CD8-positive, alpha-beta memory T cell (primary cell): Measurements from ENCODE around the gene TET1. TPM values are rescaled to one million over a fixed set of nuclear protein-coding genes. Genes with fewer than 3 reads are reported as not detected.
"Not testable (repeated sequence)": the region's sequence is repeated elsewhere in the genome, so short reads cannot be mapped to it uniquely, and the experiment has no call there.

Source experiments
- CTCF ChIA-PET: fragments of 350-600 bp; sonication (Branson Sonifier 250); formaldehyde crosslinking; loops from one replicate; lab custom pipeline; 2021; ENCODE audit warnings: antibody characterized with exemption; lab: Charles Lee
- POLR2A ChIA-PET: fragments of 350-600 bp; sonication (Branson Sonifier 250); formaldehyde crosslinking; loops from one replicate; lab custom pipeline; 2021; ENCODE audit warnings: antibody characterized with exemption; lab: Charles Lee
- DNase-seq, 5 donors: peaks; one replicate each; pipeline versions ENCODE4 v3.0.0 to v3.0.0-alpha.2; 2020 to 2022; ENCODE audit warnings: mixed read lengths in 1 of 5
- H3K27ac ChIP-seq: one replicate; pipeline ENCODE4 v1.7.0; 2013; ENCODE audit warnings: low read depth, mild to moderate bottlenecking, low read length, moderate library complexity
- H3K27me3 ChIP-seq: 2 replicates; pipeline ENCODE4 v1.7.0; 2013; ENCODE audit warnings: low read length, mild to moderate bottlenecking; ENCODE audit not compliant: insufficient read depth, poor library complexity, severe bottlenecking
- H3K36me3 ChIP-seq: 2 replicates; pipeline ENCODE4 v1.7.0; 2013; ENCODE audit warnings: mild to moderate bottlenecking, low read length, moderate library complexity; ENCODE audit not compliant: insufficient read depth
- H3K4me1 ChIP-seq: 2 replicates; pipeline ENCODE4 v1.7.0; 2013; ENCODE audit warnings: mild to moderate bottlenecking, low read length, moderate library complexity; ENCODE audit not compliant: insufficient read depth
- H3K4me3 ChIP-seq: 2 replicates; pipeline ENCODE4 v1.7.0; 2013; ENCODE audit warnings: mild to moderate bottlenecking, low read length
- H3K9me3 ChIP-seq: 2 replicates; pipeline ENCODE4 v1.7.0; 2013; ENCODE audit warnings: mild to moderate bottlenecking, low read length
- H3K27ac Mint-ChIP-seq, 8 donors: one replicate each; pipeline ENCODE4 v1.8.0; 2020 to 2021; ENCODE audit warnings: mixed read lengths in 8 of 8, mild to moderate bottlenecking in 6 of 8, inconsistent platforms in 3 of 8, moderate library complexity in 3 of 8
- H3K27me3 Mint-ChIP-seq, 2 donors: one replicate each; pipeline ENCODE4 v1.8.0; 2020 to 2021; ENCODE audit warnings: mixed read lengths in 2 of 2, mild to moderate bottlenecking in 1 of 2, moderate library complexity in 1 of 2
- H3K36me3 Mint-ChIP-seq, 3 donors: one replicate each; pipeline ENCODE4 v1.8.0; 2020 to 2021; ENCODE audit warnings: mixed read lengths in 3 of 3, inconsistent platforms in 1 of 3, mild to moderate bottlenecking in 1 of 3
- H3K4me1 Mint-ChIP-seq, 3 donors: one replicate each; pipeline ENCODE4 v1.8.0; 2020 to 2021; ENCODE audit warnings: mixed read lengths in 3 of 3, inconsistent platforms in 1 of 3, mild to moderate bottlenecking in 1 of 3
- H3K4me3 Mint-ChIP-seq, 7 donors: one replicate each; pipeline ENCODE4 v1.8.0; 2020 to 2021; ENCODE audit warnings: mixed read lengths in 7 of 7, mild to moderate bottlenecking in 6 of 7, moderate library complexity in 4 of 7, inconsistent platforms in 2 of 7
- H3K9me3 Mint-ChIP-seq, 5 donors: one replicate each; pipeline ENCODE4 v1.8.0; 2020 to 2022; ENCODE audit warnings: mixed read lengths in 5 of 5, mild to moderate bottlenecking in 3 of 5, moderate library complexity in 2 of 5, inconsistent platforms in 1 of 5
- polyA plus RNA-seq: library from polyadenylated mRNA; unstranded; fragments of 300-500 nt; fragmentation: Illumina TruSeq; gene quantifications from one replicate; pipeline ENCODE4 v1.2.3, GENCODE V29; 2021
- total RNA-seq, 2 experiments: library from RNA; stranded (reverse); gene quantifications; one replicate each; pipeline ENCODE4 v1.2.3, GENCODE V29; 2021

The TET1 gene
- total and polyA plus RNA-seq, 3 experiments from 2014 or later: 0.44 to 1.9 (median 0.63) TPM

DNA sequence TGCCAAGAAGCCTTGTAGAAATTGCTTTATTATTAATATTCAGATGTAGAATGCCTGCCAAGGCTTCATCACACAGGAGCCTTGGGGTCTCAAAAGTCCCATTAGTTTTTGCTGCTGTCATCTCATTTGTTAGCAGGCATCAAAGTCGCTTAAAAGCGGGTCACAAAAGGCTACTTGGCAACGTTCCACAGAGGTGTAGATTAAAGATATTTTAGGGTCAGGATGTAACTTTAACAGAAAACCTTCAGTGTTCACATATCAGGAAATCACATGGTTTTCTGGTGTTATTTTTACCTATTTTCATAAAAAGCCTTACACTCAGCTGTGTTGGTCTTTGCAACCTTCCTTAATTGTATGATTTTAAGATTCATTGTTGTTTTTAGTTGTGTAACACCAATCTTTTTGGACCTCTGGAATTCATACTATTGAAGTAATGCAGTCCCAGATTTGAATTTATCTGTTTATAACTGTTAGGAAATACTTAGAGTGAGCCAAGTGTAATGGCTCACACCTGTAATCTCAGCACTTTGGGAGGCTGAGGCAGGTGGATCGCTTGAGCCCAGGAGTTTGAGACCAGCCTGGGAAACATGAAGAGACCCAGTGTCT, 65.3 kb downstream of the TET1 start:
- Histone ChIP-seq H3K4me1 (peaks cover 23% of the 10 kb centered on the region), H3K4me3 (no peak overlapping the region), H3K27ac (no peak overlapping the region), H3K36me3 (no peaks in the 10 kb centered on the region), H3K27me3 (no peaks in the 10 kb centered on the region), H3K9me3 (no peaks in the 10 kb centered on the region)
- H3K27me3 Mint-ChIP-seq: no peaks in the 10 kb centered on the region
- POLR2A ChIA-PET: no interaction called here
- no peaks in the 10 kb centered on the region for H3K36me3 Mint-ChIP-seq
- H3K27ac Mint-ChIP-seq: peak overlapping the region in 7 of 8 donors; percentile 15 to 79 (median 66)
- H3K9me3 Mint-ChIP-seq: no peaks in the 10 kb centered on the region
- no peak for DNase-seq
- H3K4me3 Mint-ChIP-seq: peak overlapping the region in 6 of 7 donors; percentile 42 to 74 (median 60)
- CTCF ChIA-PET: no interaction called here
- H3K4me1 Mint-ChIP-seq: peaks cover 34 to 45% (median 37%) of the 10 kb centered on the region in 3 donors

DNA sequence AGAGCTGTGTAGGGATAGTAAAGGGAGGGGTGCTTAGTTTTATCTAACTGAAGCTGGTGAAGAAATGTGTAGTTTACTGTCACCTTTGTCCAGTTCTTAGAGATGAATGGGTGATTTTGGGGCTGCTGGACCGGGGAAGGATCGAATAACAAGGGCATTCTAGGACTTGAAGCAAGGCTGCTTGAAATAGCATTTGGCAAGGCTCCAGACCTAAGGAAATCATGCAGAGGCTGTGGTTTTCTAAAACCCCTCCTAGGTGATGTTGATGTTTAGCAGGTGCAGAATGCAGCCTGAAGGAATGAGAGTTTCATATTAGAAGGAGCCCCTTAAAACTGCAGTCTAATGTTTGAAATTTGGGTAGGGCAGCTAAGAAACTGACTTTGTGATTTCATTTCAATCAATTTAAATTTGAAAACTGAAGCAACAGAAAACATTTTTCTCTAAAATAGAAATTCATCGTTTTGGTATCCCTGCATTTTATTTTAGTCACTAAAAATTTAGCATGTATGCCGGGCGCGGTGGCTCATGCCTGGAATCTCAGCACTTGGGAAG, 68.5 kb downstream of the TET1 start:
- POLR2A ChIA-PET: no interaction called here
- H3K36me3 Mint-ChIP-seq: peaks cover 0 to 3% (median 2%) of the 10 kb centered on the region in 3 donors
- Histone ChIP-seq H3K4me3 (no peak overlapping the region), H3K27me3 (no peaks in the 10 kb centered on the region), H3K4me1 (peaks cover 23% of the 10 kb centered on the region), H3K36me3 (no peaks in the 10 kb centered on the region), H3K9me3 (no peaks in the 10 kb centered on the region), H3K27ac (no peak overlapping the region)
- peak overlapping the region in 5 of 8 donors; percentile 3 to 83 (median 31) for H3K27ac Mint-ChIP-seq
- CTCF ChIA-PET: no interaction called here
- H3K9me3 Mint-ChIP-seq: no peaks in the 10 kb centered on the region
- peak overlapping the region in 5 of 7 donors; percentile 28 to 74 (median 60) for H3K4me3 Mint-ChIP-seq
- no peaks in the 10 kb centered on the region for H3K27me3 Mint-ChIP-seq
- peaks cover 29 to 35% (median 35%) of the 10 kb centered on the region in 3 donors for H3K4me1 Mint-ChIP-seq
- peak in 2 of 5 donors; percentile 24 to 42 for DNase-seq

DNA sequence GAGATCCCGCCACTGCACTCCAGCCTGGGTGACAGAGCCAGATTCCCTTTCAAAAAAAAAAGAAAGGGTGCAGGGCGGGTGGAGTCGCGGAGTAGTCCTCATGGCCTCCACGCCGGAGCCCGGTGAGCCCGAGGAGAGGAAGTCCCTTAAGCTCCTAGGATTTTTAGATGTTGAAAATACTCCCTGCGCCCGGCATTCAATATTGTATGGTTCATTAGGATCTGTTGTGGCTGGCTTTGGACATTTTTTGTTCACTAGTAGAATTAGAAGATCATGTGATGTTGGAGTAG, 72.1 kb downstream of the TET1 start:
- Mint-ChIP-seq H3K4me1 (peaks cover 16 to 20% (median 17%) of the 10 kb centered on the region in 3 donors), H3K27ac (peak overlapping the region in 1 of 8 donors; percentile 19)
- POLR2A ChIA-PET: interaction anchor here (0.6 kb wide), 1 partner anchor 269 kb away, joined by 3 read pairs; the partner anchor contains the start of gene DDX50
- H3K27ac ChIP-seq, CTCF ChIA-PET, H3K27me3 Mint-ChIP-seq, H3K4me3 ChIP-seq, H3K36me3 Mint-ChIP-seq, H3K36me3 ChIP-seq, H3K27me3 ChIP-seq, H3K9me3 Mint-ChIP-seq, H3K4me3 Mint-ChIP-seq, DNase-seq, H3K9me3 ChIP-seq: not testable (repeated sequence)
- H3K4me1 ChIP-seq: peaks cover 12% of the 10 kb centered on the region

DNA sequence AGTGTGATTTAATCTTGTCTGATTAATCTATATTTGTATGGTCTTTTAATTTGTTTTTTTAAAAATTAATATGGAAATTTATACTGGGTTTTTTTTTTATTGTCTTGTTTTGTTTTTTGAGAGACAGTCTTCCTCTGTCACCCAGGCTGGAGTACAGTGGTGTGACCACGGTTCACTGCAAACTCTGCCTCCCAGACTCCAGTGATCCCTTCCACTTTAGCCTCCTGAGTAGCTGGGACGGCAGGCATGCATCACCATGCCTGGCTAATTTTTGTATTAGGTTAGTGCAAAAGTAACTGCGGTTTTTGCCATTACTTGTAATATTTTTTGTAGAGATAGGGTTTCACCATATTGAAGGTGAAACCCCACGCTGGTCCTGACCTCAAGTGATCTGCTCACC, 73.1 kb downstream of the TET1 start:
- Histone ChIP-seq H3K4me1 (peaks cover 8% of the 10 kb centered on the region), H3K27ac (no peak overlapping the region), H3K9me3 (no peaks in the 10 kb centered on the region), H3K4me3 (no peak overlapping the region), H3K36me3 (no peaks in the 10 kb centered on the region), H3K27me3 (no peaks in the 10 kb centered on the region)
- H3K27me3 Mint-ChIP-seq: no peaks in the 10 kb centered on the region
- peaks cover 13 to 18% (median 14%) of the 10 kb centered on the region in 3 donors for H3K4me1 Mint-ChIP-seq
- ChIA-PET POLR2A (no interaction called here), CTCF (no interaction called here)
- H3K4me3 Mint-ChIP-seq: no peak overlapping the region
- H3K36me3 Mint-ChIP-seq: peaks cover 0 to 5% (median 2%) of the 10 kb centered on the region in 3 donors
- H3K27ac Mint-ChIP-seq: peak overlapping the region in 1 of 8 donors; percentile 1
- no peaks in the 10 kb centered on the region for H3K9me3 Mint-ChIP-seq
- DNase-seq: no peak

DNA sequence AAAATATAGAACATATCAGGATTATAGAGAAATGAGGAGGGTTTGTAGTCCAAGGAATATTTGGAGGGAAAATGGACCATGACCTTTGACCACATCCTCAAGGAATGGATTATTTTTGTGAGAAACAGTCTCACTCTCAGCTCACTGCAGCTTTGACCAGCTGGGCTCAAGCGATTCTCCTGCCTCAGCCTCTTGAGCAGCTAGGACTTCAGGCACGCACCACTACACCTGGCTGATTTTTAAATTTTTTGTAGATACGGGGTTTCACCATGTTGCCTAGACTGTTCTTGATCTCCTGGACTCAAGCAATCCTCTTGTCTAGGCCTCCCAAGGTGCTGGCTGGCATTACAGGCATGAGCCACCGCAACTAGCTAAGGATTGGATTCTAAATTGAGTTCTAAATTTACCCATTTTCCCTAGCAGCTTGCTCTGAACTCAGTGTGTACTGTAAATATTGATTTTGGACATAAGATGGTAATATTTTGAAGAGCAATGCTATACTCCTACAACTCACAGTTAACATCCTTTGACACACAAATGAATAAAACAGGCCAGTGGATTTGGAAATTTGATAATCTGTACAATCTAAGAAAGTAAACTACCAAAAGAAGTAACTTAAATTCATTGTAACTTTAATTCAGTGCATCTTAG, 73.8 kb downstream of the TET1 start:
- no peak overlapping the region for H3K27ac ChIP-seq
- peaks cover 1% of the 10 kb centered on the region for H3K4me1 ChIP-seq
- Mint-ChIP-seq H3K4me1 (peaks cover 6 to 12% (median 7%) of the 10 kb centered on the region in 3 donors), H3K27ac (peak overlapping the region in 4 of 8 donors; percentile 1 to 50 (median 19)), H3K27me3 (no peaks in the 10 kb centered on the region), H3K36me3 (peaks cover 0 to 7% (median 2%) of the 10 kb centered on the region in 3 donors), H3K9me3 (no peaks in the 10 kb centered on the region), H3K4me3 (no peak overlapping the region)
- H3K4me3 ChIP-seq: no peak overlapping the region
- ChIA-PET CTCF (no interaction called here), POLR2A (no interaction called here)
- no peak for DNase-seq
- no peaks in the 10 kb centered on the region for H3K9me3 ChIP-seq
- H3K36me3 ChIP-seq: no peaks in the 10 kb centered on the region
- H3K27me3 ChIP-seq: no peaks in the 10 kb centered on the region

DNA sequence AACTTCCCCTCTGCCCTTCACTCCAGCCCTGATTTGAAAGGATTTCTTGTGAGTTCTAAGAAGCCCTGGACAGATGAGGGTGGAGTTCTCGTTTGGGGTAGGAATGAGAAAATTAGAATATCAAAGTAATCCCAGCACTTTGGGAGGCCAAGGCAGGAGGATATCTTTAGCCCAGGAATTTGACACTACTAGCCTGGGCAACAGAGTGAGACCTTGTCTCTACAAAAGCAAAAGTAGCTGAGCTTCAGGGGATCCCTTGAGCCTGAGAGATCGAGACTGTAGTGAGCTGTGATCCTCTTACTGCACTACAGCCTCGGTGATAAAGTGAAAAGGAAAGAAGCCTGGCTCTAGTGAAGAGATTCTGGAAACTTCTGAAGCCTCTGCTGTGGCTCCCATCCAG, 76.2 kb downstream of the TET1 start:
- no peak for DNase-seq
- H3K27ac Mint-ChIP-seq: peak overlapping the region in 1 of 8 donors; percentile 63
- Histone ChIP-seq H3K27me3 (no peaks in the 10 kb centered on the region), H3K9me3 (no peaks in the 10 kb centered on the region), H3K36me3 (no peaks in the 10 kb centered on the region), H3K27ac (no peak overlapping the region), H3K4me3 (no peak overlapping the region), H3K4me1 (no peaks in the 10 kb centered on the region)
- peaks cover 0 to 4% (median 3%) of the 10 kb centered on the region in 3 donors for H3K4me1 Mint-ChIP-seq
- H3K36me3 Mint-ChIP-seq: peaks cover 1 to 7% (median 2%) of the 10 kb centered on the region in 3 donors
- ChIA-PET CTCF (interaction anchor here (0.6 kb wide), 1 partner anchor 451 kb away, joined by 5 read pairs; no protein-coding TSS in a partner anchor), POLR2A (no interaction called here)
- H3K9me3 Mint-ChIP-seq: no peaks in the 10 kb centered on the region
- H3K4me3 Mint-ChIP-seq: no peak overlapping the region
- H3K27me3 Mint-ChIP-seq: no peaks in the 10 kb centered on the region

DNA sequence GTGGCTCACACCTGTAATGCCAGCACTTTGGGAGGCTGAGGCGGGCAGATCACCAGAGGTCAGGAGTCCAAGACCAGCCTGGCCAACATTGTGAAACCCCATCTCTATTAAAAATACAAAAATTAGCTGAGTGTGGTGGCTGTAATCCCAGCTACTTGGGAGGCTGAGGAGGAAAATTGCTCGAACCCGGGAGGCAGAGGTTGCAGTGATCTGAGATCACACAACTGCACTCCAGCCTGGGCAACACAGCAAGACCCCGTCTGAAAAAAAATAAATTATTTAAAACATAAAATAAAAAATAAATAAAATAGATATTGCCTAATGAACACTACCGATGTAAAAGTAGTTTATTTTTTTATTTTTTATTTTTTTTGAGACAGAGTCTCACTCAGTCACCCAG, 83.4 kb downstream of the TET1 start:
- CTCF ChIA-PET: not testable (repeated sequence)
- peaks cover 12 to 17% (median 12%) of the 10 kb centered on the region in 3 donors for H3K36me3 Mint-ChIP-seq

DNA sequence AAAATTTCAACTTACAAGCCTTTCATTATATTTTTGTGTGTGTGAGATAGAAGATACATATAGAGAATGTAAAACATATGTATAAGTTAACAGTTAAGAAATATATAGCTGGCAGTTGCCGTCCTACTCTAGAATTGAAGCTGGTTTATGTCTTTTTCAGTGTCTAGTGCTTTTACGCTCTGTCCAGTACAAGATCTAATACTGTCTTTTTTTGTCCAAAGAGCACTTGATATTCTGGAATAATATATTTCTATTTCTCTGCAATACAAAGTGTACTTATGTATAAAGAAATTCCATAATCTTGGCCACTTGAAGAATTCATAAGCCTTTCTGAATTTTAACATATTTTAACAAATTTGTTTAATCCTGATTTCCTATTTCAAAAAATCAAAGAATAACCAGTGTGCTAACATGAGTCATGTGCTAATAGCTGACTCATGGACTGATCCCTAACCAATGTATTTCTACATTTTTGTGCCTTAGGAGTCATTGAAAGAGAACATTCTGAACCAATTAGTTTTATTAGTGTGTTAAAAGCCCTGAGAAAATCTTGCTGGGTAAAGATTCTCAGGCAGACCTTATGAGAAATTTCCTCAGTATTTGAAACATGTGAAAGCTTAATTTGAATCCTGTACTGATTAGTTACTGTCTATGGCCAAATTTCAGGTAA, 87.7 kb downstream of the TET1 start:
- peaks cover 0 to 8% (median 6%) of the 10 kb centered on the region in 3 donors for H3K4me1 Mint-ChIP-seq
- H3K27ac ChIP-seq: no peak overlapping the region
- H3K4me3 Mint-ChIP-seq: no peak overlapping the region

More for the DNA sequence above, 83.4 kb downstream of the TET1 start:
- H3K4me3 Mint-ChIP-seq, H3K27me3 ChIP-seq, POLR2A ChIA-PET, H3K36me3 ChIP-seq, H3K9me3 ChIP-seq, DNase-seq, H3K4me1 Mint-ChIP-seq, H3K4me1 ChIP-seq, H3K27me3 Mint-ChIP-seq, H3K27ac ChIP-seq, H3K9me3 Mint-ChIP-seq, H3K4me3 ChIP-seq, H3K27ac Mint-ChIP-seq: not testable (repeated sequence)

More for the DNA sequence above, 87.7 kb downstream of the TET1 start:
- DNase-seq: no peak
- peaks cover 12 to 22% (median 18%) of the 10 kb centered on the region in 3 donors for H3K36me3 Mint-ChIP-seq
- H3K9me3 Mint-ChIP-seq: no peaks in the 10 kb centered on the region
- no peak overlapping the region for H3K27ac Mint-ChIP-seq
- H3K27me3 Mint-ChIP-seq: no peaks in the 10 kb centered on the region
- Histone ChIP-seq H3K36me3 (peaks cover 5% of the 10 kb centered on the region), H3K9me3 (no peaks in the 10 kb centered on the region), H3K4me3 (no peak overlapping the region), H3K4me1 (no peaks in the 10 kb centered on the region), H3K27me3 (no peaks in the 10 kb centered on the region)
- CTCF ChIA-PET: no interaction called here
- POLR2A ChIA-PET: no interaction called here
